ENCODE results near the gene KLK15. TPM values are rescaled to one million over a fixed set of nuclear protein-coding genes. Genes with fewer than 3 reads are reported as not detected.

Gene KLK15
- total RNA-seq, 4 donors from 2014 or later, result 1.3 to 3.8 TPM; not detected in 2

DNA sequence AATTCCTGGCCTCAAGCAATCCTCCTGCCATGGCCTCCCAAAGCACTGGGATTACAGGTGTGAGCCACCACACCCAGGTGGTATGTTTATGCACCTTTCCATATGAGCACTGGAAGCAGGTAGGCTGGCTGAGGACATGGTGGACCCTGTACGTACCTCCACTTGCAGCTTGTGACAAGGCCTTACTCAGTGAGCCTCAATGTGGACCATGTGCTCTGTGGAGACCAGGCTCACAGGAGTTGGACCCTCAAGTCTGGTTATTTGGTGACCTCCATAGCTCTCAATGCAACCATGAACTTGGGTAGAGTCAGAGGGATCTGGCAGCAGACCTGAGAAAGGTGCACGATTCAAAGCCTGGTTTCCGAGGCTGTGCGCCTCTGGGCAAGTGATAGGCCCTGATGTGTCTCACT lies 37.7 kb downstream of the KLK15 start:
- no peak for DNase-seq
- Histone ChIP-seq H3K4me1 (no peaks in the 10 kb centered on the region), H3K27me3 (peaks cover 8% of the 10 kb centered on the region), H3K27ac (no peak overlapping the region), H3K9me3 (no peaks in the 10 kb centered on the region), H3K4me3 (no peak overlapping the region), H3K36me3 (no peaks in the 10 kb centered on the region)
- 88% methylated on average over 4 of the region's 4 CpGs; no CpG with 5 or more reads in 1 of the 2 donors for WGBS, 2 donors (ENCODE audit: low coverage in 1 of 2)
- in situ Hi-C loops (cut with MboI; ENCODE audit: low pct_ligation_motif_present in 1 of 4, low pct_unique_long_range_greater_than_20kb in 1 of 4, low sequenced_read_pairs in 3 of 4) (loop anchor here in 2 of 4 donors (25.0 kb wide), 1 partner anchor 258 kb away; no protein-coding TSS in a partner anchor), intact Hi-C loops (cut with DNase I; ENCODE audit: low total_unique reads) (no loop called here)
- TF ChIP-seq, protein P1, sequence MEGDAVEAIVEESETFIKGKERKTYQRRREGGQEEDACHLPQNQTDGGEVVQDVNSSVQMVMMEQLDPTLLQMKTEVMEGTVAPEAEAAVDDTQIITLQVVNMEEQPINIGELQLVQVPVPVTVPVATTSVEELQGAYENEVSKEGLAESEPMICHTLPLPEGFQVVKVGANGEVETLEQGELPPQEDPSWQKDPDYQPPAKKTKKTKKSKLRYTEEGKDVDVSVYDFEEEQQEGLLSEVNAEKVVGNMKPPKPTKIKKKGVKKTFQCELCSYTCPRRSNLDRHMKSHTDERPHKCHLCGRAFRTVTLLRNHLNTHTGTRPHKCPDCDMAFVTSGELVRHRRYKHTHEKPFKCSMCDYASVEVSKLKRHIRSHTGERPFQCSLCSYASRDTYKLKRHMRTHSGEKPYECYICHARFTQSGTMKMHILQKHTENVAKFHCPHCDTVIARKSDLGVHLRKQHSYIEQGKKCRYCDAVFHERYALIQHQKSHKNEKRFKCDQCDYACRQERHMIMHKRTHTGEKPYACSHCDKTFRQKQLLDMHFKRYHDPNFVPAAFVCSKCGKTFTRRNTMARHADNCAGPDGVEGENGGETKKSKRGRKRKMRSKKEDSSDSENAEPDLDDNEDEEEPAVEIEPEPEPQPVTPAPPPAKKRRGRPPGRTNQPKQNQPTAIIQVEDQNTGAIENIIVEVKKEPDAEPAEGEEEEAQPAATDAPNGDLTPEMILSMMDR (IDR thresholded peaks at IDR 0.05), result no peak
- no peak for TF ChIP-seq EP300 (IDR thresholded peaks at IDR 0.05; ENCODE audit: low read depth)
- TF ChIP-seq POLR2A (IDR thresholded peaks at IDR 0.05), result no peak
- no peak for TF ChIP-seq POLR2AphosphoS5 (IDR thresholded peaks at IDR 0.05)

DNA sequence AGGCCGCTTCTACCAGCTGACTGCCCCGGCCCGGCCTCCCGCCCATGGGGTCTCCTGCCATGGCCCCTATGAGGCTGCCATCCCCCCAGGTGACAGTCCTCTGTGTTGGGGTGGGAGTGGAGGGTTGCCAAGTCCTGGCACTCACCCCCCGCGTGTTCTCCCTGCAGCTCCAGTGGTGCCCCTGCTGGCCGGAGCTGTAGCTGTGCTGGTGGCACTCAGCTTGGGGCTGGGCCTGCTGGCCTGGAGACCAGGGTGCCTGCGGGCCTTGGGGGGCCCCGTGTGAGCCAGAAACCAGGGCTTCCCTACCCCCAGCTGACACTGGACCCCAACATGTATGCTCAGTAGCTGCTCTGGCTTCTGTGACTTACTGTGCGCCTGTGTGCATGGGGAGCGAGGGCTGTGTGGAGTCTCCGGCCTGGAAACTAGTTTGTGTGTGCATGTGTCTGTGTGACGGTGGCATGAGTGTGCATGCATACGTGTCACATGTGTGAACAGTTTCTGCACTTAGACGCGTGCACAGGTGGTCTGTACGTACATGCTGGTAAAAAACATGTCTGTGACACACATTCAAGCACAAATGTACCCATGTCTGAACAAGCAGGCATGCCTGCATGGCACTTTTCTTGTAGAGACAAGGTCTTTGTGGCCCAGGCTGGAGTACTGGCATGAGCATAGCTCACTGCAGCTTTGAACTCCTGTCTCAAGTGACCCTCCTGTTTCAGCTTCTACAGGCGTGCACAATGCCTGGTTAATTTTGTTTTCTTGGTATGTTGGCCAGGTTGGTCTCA lies 38.3 kb downstream of the KLK15 start:
- no peak overlapping the region for H3K4me3 ChIP-seq
- WGBS, 2 donors (ENCODE audit: low coverage in 1 of 2), result 48 to 80% methylated on average over 1 to 14 of the region's 18 CpGs
- H3K9me3 ChIP-seq, result no peaks in the 10 kb centered on the region
- H3K36me3 ChIP-seq, result no peaks in the 10 kb centered on the region
- intact Hi-C loops (cut with DNase I; ENCODE audit: low total_unique reads) (no loop called here), in situ Hi-C loops (cut with MboI; ENCODE audit: low pct_ligation_motif_present in 1 of 4, low pct_unique_long_range_greater_than_20kb in 1 of 4, low sequenced_read_pairs in 3 of 4) (loop anchor here in 2 of 4 donors (25.0 kb wide), 1 partner anchor 258 kb away; no protein-coding TSS in a partner anchor)
- TF ChIP-seq, protein P1 (IDR thresholded peaks at IDR 0.05), result peak in 1 of 5 experiments; percentile 10
- TF ChIP-seq POLR2A (IDR thresholded peaks at IDR 0.05) (no peak), POLR2AphosphoS5 (IDR thresholded peaks at IDR 0.05) (peak in 1 of 3 donors; percentile 1), EP300 (IDR thresholded peaks at IDR 0.05; ENCODE audit: low read depth) (no peak)
- no peak for DNase-seq
- peaks cover 8% of the 10 kb centered on the region for H3K27me3 ChIP-seq
- no peaks in the 10 kb centered on the region for H3K4me1 ChIP-seq
- H3K27ac ChIP-seq, result no peak overlapping the region

DNA sequence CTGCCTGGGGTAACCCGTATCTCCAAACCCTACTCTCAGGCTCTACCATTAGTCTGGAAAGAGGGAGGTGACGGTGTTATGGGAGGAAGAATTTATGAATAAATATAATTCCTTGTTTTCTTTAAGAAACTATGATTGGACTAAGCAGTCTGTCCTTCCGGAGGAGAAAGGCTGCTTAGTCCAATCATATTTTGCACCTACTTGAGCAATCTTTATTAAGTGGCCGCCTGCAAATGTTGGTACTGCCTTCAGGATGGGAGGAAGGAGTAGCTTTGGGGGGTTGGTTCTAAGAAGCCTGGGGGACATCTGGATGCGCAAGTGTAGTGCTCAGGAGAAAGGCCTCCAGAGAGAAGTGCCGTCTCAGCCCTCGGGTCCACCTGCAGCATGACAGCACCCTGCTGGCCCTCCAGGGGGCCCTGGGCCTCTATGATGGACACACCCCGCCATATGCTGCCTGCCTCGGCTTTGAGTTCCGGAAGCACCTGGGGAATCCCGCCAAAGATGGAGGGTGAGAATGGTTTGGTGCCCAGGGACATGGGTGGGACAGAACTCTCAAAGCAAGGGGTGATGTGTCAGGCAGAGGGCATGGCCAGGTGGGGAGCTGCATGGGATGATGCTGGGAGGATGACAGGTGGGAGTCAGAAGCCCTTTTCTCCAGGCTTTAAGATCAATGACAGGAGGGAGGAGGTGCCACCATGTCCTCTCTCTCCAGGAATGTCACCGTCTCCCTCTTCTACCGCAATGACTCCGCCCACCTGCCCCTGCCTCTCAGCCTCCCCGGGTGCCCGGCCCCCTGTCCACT lies 39.1 kb downstream of the KLK15 start:
- TF ChIP-seq POLR2AphosphoS5 (IDR thresholded peaks at IDR 0.05) (peak in 1 of 3 donors; percentile 1), POLR2A (IDR thresholded peaks at IDR 0.05) (no peak), EP300 (IDR thresholded peaks at IDR 0.05; ENCODE audit: low read depth) (no peak)
- TF ChIP-seq, protein P1 (IDR thresholded peaks at IDR 0.05), result peak in 3 of 5 experiments; percentile 23 to 29 (median 24)
- in situ Hi-C loops (cut with MboI; ENCODE audit: low pct_ligation_motif_present in 1 of 4, low pct_unique_long_range_greater_than_20kb in 1 of 4, low sequenced_read_pairs in 3 of 4), result loop anchor here in 2 of 4 donors (25.0 kb wide), 1 partner anchor 257 kb away; no protein-coding TSS in a partner anchor

DNA sequence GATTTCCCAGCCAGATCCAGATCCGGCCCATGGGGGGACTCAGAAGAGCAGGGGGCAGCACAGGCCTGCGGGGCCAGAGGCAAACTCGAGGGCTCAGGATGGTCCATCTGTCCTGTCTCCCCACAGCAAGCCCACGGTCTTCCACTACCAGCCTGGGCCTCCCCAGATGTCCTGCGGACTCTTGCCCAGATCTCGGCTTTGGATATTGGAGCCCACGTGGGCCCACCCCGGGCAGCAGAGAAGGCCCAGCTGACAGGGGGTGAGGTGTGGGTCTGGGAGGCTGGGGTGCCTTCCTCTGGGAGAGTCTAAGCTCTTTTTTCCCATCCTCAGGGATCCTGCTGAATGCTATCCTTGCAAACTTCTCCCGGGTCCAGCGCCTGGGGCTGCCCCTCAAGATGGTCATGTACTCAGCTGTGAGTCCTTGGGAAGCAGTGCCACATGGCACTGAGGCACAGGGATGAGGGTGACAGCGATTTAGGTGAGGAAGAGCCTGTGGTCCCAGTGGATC lies 39.8 kb downstream of the KLK15 start:
- peaks cover 8% of the 10 kb centered on the region for H3K27me3 ChIP-seq
- intact Hi-C loops (cut with DNase I; ENCODE audit: low total_unique reads), result no loop called here
- DNase-seq, result no peak
- no peak overlapping the region for H3K4me3 ChIP-seq
- H3K36me3 ChIP-seq, result no peaks in the 10 kb centered on the region
- H3K9me3 ChIP-seq, result no peaks in the 10 kb centered on the region
- WGBS, 2 donors (ENCODE audit: low coverage in 1 of 2), result 44% methylated on average over 11 of the region's 11 CpGs; no CpG with 5 or more reads in 1 of the 2 donors
- in situ Hi-C loops (cut with MboI; ENCODE audit: low pct_ligation_motif_present in 1 of 4, low pct_unique_long_range_greater_than_20kb in 1 of 4, low sequenced_read_pairs in 3 of 4), result loop anchor here in 2 of 4 donors (25.0 kb wide), 1 partner anchor 256 kb away; no protein-coding TSS in a partner anchor
- no peak overlapping the region for H3K27ac ChIP-seq
- no peaks in the 10 kb centered on the region for H3K4me1 ChIP-seq
- TF ChIP-seq EP300 (IDR thresholded peaks at IDR 0.05; ENCODE audit: low read depth) (no peak), POLR2AphosphoS5 (IDR thresholded peaks at IDR 0.05) (no peak), POLR2A (IDR thresholded peaks at IDR 0.05) (no peak)
- TF ChIP-seq, protein P1 (IDR thresholded peaks at IDR 0.05), result no peak

More for the DNA sequence above, 39.1 kb downstream of the KLK15 start:
- whole genome bisulfite sequencing, 2 donors (ENCODE audit: low coverage in 1 of 2), result 23 to 27% methylated on average over 2 to 16 of the region's 16 CpGs
- DNase-seq, result peak; percentile 38
- no peaks in the 10 kb centered on the region for H3K9me3 ChIP-seq
- no peaks in the 10 kb centered on the region for H3K36me3 ChIP-seq
- no peaks in the 10 kb centered on the region for H3K4me1 ChIP-seq
- no peak overlapping the region for H3K27ac ChIP-seq
- intact Hi-C loops (cut with DNase I; ENCODE audit: low total_unique reads), result no loop called here
- H3K27me3 ChIP-seq, result peaks cover 8% of the 10 kb centered on the region
- no peak overlapping the region for H3K4me3 ChIP-seq

Data from transverse colon (tissue), 4 donors.